Mesodermal cell (in vitro differentiated cells): ENCODE measurements around the gene RABGGTA.

Experiments
- H3K27ac ChIP-seq: 2 replicates; pipeline ENCODE4 v1.7.0; 2013; ENCODE audit warnings: mild to moderate bottlenecking, low read depth, low read length, moderate library complexity; ENCODE audit not compliant: severe bottlenecking
- H3K36me3 ChIP-seq: 2 replicates; pipeline ENCODE4 v1.7.1; 2013; ENCODE audit warnings: mild to moderate bottlenecking, low read length, moderate library complexity; ENCODE audit not compliant: control insufficient read depth, insufficient read depth
- H3K4me1 ChIP-seq: one replicate; pipeline ENCODE4 v1.7.1; 2013; ENCODE audit warnings: mild to moderate bottlenecking, low read length; ENCODE audit not compliant: insufficient read depth, control insufficient read depth, poor library complexity, severe bottlenecking
- H3K4me3 ChIP-seq: 2 replicates; pipeline ENCODE4 v1.7.0; 2013; ENCODE audit warnings: low read length, control low read depth, mild to moderate bottlenecking; ENCODE audit not compliant: insufficient read depth, poor library complexity, severe bottlenecking; ENCODE audit errors: extremely low read depth
- H3K9me3 ChIP-seq: 2 replicates; pipeline ENCODE4 v1.7.1; 2013; ENCODE audit warnings: mild to moderate bottlenecking, low read length, moderate library complexity; ENCODE audit not compliant: control insufficient read depth
- WGBS, 2 experiments: methylation state at CpG; one replicate each; pipeline ENCODE4 v1.1.5; 2013; ENCODE audit warnings: missing lambda C conversion rate in 2 of 2; ENCODE audit not compliant: insufficient coverage in 2 of 2; 5-methylcytosine and 5-hydroxymethylcytosine counted together

RABGGTA gene

DNA sequence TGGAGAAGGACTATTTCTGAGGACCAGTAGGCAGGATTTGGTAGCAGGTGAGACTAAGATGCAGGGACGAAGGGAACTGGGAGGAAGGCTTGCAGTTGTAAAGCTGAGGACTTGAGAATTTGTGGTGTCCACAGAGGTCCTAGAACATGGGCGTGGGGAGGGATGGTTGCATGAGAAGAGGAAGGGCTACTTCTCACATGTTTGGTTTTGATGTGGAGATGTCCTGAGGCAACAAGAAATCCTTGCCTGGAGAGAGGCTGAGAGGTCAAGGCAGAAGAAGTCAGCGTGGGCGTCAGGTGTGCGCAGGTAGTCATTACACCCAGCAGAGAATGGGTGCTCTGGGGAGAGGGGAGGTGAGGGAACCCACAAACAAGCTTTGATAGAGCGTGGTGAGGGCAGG, 5.7 kb upstream of the RABGGTA start:
- Histone ChIP-seq H3K4me1 (no peaks in the 10 kb centered on the region), H3K36me3 (no peaks in the 10 kb centered on the region), H3K4me3 (no peak overlapping the region), H3K9me3 (no peaks in the 10 kb centered on the region), H3K27ac (no peak overlapping the region)
- 95 to 97% methylated on average over 6 of the region's 6 CpGs for WGBS, 2 experiments

DNA sequence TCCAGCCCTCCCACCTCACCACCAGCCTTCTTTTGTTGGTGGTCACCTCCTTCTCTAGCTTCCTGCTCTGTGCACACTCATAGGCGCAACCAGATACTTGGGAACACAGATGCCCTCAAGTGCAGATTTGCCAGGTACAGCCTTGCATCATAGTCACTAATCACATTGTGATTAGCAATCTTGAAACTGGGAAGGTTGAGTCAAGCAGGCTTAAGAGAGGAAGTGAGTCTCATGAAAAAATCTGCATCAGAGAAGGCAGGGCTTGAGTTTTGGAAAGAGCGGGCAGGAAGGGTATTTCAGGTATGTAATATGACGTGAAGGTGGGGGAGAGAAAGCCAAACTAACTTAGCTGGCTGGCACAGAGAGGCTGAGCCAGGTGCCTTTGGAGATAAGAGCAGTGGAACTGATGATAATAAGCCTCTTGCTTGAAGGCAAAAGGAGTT, 2.7 kb upstream of the RABGGTA start:
- 94% methylated on average over 3 of the region's 3 CpGs for WGBS, 2 experiments
- Histone ChIP-seq H3K36me3 (peaks cover 2% of the 10 kb centered on the region), H3K9me3 (no peaks in the 10 kb centered on the region), H3K27ac (no peak overlapping the region), H3K4me3 (no peak overlapping the region), H3K4me1 (no peaks in the 10 kb centered on the region)

DNA sequence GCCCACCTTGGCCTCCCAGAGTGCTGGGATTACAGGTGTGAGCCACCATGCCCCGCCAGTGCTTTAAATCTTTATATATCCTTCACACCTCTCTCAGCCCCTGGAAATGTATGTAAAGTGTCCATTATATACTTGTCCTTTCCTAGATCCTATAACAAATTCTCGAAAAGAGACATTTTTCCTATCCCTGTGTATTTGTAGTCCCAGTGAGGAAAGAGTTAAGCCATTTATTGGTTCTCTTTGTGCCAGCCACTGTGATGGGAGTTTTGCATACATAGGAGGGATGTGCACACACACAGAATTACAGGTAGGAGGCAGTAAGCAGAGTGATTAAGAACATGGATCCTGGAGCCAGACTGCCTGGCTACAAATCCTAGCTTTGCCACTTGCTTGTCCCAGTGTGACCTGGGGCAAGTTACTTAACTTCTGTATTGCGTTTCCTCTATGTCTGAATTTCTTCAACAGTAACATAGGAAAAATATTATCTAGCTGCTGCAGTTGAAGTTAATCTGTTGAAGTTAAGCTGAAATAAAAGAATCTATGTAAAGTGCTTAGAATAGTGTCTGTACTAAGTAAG, 2.1 kb upstream of the RABGGTA start:
- no peaks in the 10 kb centered on the region for H3K4me1 ChIP-seq
- WGBS, 2 experiments, result no CpG with 5 or more reads among the region's 3 CpGs
- no peaks in the 10 kb centered on the region for H3K9me3 ChIP-seq

DNA sequence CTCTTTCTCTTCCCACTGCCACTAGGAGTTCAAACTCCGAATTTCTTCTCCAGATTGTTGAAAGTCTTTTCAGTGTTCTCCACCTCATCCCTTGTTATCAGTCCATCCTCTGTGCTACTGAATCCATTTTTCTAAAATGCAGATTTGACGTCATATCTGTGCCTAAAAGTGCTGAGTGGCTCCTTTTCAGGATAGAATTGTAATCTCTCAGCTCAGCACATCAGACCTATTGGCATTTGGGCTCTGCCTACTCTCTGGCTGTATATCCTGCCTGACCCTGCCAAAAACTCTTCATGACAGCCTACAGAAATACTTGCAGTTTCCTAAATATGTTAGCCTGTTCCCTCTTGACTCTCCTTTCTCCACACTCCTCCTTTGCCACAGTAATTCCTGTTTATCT, 1.1 kb upstream of the RABGGTA start:
- Histone ChIP-seq H3K36me3 (peaks cover 8% of the 10 kb centered on the region), H3K9me3 (no peaks in the 10 kb centered on the region), H3K4me3 (no peak overlapping the region), H3K4me1 (no peaks in the 10 kb centered on the region), H3K27ac (no peak overlapping the region)
- WGBS, 2 experiments, result 89 to 91% methylated on average over 2 of the region's 2 CpGs

More for the DNA sequence above, 2.1 kb upstream of the RABGGTA start:
- Histone ChIP-seq H3K27ac (no peak overlapping the region), H3K36me3 (peaks cover 8% of the 10 kb centered on the region), H3K4me3 (no peak overlapping the region)

DNA sequence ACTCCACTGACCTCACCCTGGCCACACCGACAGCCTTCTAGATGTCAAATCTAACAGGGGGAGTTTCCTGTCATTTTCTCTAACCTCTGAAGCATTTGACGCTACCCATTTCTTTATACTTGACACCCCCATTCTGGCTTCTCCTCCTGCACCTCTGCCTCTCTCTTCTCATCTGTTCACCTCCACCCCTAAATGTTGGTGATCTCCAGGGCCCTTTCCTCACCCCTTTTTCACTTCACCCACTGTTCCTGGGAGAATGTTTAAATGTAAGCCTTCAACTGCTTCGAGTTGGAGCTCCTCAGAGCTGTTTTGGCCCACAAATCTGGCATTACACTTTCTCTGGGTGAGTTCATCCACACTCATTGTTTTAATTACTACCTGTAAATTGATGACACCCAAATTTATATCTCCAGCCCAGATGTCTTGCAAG, 452 bp upstream of the RABGGTA start:
- peak overlapping the region; percentile 86 for H3K4me3 ChIP-seq
- WGBS, 2 experiments, result 19% methylated on average over 2 to 3 of the region's 3 CpGs
- peaks cover 8% of the 10 kb centered on the region for H3K36me3 ChIP-seq
- no peaks in the 10 kb centered on the region for H3K4me1 ChIP-seq
- H3K9me3 ChIP-seq, result no peaks in the 10 kb centered on the region
- no peak overlapping the region for H3K27ac ChIP-seq

DNA sequence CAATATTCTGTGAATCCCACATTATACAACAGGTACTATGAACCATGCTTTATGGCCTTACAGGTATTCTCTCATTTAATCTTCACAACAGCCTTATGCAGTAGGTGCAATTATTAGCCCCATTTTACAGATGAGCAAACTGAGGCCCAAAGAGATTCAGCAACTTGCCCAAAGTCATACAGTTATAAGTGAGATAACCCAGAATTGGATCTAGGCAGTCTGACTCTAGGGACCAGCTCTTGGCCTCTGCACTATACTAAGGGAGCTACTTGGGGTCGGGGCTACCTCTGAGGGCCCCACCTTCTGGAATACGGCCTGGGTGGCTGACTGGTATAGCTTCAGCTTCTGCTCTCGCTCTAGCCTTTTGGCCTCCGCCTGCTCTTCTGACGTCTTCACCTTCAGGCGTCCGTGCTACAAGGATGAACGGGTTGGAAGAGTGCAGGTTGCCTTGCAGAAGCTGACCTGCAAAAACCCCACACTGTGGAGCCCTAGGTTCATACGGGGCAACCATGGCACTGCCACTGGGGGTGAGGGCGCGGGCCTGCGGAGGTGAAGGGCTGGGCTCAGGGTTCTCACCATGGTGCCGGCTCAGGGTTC, 762 bp downstream of the RABGGTA start:
- H3K4me3 ChIP-seq, result peak overlapping the region; percentile 86
- H3K4me1 ChIP-seq, result no peaks in the 10 kb centered on the region
- peaks cover 16% of the 10 kb centered on the region for H3K36me3 ChIP-seq
- 30 to 34% methylated on average over 12 to 13 of the region's 13 CpGs for WGBS, 2 experiments
- no peaks in the 10 kb centered on the region for H3K9me3 ChIP-seq
- H3K27ac ChIP-seq, result peak overlapping the region; percentile 99

DNA sequence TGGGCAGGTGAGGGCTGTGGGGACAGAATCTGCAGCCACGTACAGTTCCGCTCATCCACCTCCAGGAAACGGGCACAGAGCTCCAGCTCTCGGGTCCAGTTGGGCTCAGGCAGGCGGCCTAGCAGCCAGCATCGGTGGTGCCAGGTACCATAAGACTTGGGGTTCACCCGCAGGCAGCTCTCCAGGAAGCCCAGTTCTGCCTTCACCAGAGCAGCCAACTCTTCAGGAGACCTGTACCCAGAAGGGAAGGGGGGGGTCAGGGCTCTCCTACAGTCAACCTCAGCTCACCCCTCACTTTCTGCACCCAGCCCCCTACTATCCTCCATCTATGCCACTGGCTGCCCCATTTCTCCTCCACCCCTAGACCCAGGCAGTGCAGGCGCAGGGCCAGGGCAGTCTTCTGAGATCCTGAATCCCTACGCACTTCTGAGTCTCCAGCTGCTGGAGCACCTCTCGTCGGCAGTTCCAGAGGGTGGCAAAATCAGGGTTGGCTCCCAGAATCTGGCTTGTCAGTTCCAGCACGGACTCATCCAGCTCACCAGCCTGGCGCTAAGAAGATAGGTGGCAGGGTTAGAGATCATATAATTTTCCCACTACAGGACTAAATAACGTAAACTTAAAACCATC, 1.4 kb downstream of the RABGGTA start:
- Histone ChIP-seq H3K36me3 (peaks cover 16% of the 10 kb centered on the region), H3K4me1 (no peaks in the 10 kb centered on the region), H3K4me3 (no peak overlapping the region), H3K9me3 (no peaks in the 10 kb centered on the region), H3K27ac (no peak overlapping the region)
- WGBS, 2 experiments, result 98 to 100% methylated on average over 13 of the region's 14 CpGs

DNA sequence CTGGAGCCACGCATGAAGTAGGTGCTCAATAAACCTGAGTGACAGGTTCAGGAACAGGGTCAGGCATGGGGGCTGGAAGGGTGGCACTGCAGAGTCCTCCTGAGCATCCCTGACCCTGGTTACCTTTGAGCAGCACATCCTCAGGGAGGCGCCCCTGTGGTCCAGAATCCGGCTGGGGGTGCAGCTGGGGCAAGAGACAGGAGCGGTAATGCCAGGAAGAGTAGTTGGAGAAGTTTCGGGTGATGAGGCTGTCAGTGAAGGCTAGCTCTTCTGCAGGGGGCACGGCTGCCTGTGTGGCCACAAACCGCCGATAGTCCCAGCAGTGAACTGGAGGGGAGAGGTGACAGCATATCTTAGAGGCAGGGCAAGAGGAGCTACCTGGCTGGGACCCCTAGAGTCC, 2.0 kb downstream of the RABGGTA start:
- Histone ChIP-seq H3K4me3 (no peak overlapping the region), H3K9me3 (no peaks in the 10 kb centered on the region), H3K36me3 (peaks cover 16% of the 10 kb centered on the region), H3K27ac (no peak overlapping the region), H3K4me1 (no peaks in the 10 kb centered on the region)
- 88 to 98% methylated on average over 7 to 8 of the region's 8 CpGs for WGBS, 2 experiments

DNA sequence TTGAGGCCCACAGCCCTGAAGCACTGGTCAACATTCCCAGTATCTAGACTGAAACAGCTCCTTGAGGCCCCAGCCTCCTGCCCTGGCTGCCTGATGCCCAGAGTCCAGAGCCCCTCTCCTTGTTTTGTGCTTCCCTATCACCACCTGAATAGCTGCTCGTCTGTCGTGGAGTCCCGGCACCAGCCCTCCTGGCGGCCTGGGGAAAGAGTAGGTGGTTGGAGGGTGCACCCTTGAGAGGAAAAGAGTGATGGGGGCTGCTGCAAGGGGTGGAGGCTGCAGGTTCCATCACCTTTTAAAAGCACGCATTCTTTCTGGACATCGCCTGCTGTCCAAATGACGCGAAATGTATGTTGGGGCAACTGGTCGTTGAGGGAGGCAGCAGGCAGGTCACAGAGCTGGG, 3.2 kb downstream of the RABGGTA start:
- WGBS, 2 experiments, result 87 to 99% methylated on average over 5 to 7 of the region's 9 CpGs
- no peaks in the 10 kb centered on the region for H3K4me1 ChIP-seq
- no peak overlapping the region for H3K27ac ChIP-seq
- H3K9me3 ChIP-seq, result no peaks in the 10 kb centered on the region
- peaks cover 16% of the 10 kb centered on the region for H3K36me3 ChIP-seq
- no peak overlapping the region for H3K4me3 ChIP-seq

DNA sequence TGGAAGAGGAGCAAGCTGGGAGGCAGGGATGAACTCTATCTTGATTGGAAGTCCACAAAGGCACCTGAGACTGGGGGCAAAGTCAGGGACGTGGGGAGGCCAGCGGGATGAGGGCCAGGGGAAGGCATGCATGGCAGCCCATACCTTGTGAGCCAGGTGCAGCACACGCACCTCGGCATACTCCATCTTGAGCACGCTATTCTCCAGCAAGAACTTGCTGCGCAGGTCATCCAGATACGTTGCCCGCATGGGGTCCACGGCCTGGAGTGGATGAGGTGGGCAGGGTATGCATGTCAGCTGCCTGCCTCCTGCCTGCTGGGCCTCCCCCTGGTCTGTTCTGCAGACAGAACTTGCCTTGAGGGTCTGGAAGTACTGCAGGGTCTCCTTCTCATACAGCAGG, 3.9 kb downstream of the RABGGTA start:
- 95 to 98% methylated on average over 9 of the region's 9 CpGs for WGBS, 2 experiments

More for the DNA sequence above, 3.9 kb downstream of the RABGGTA start:
- Histone ChIP-seq H3K9me3 (no peaks in the 10 kb centered on the region), H3K4me3 (no peak overlapping the region), H3K36me3 (peaks cover 16% of the 10 kb centered on the region), H3K27ac (no peak overlapping the region), H3K4me1 (no peaks in the 10 kb centered on the region)
